Loucy (cell line): ENCODE data around the gene TMEM203.

Experiments used
- CTCF ChIP-seq: fragments of 200-600 bp; sonication (generic); conservative IDR thresholded peaks from 2 replicates; pipeline ENCODE4 v1.5.1; 2014; ENCODE audit warnings: mild to moderate bottlenecking, antibody characterized with exemption, low read length
- EZH2phosphoT487 ChIP-seq: fragments of 200-600 bp; IDR thresholded peaks from 2 replicates; pipeline ENCODE4 v1.6.1; 2018; ENCODE audit warnings: antibody characterized with exemption, mild to moderate bottlenecking, moderate library complexity, borderline replicate concordance

DNA sequence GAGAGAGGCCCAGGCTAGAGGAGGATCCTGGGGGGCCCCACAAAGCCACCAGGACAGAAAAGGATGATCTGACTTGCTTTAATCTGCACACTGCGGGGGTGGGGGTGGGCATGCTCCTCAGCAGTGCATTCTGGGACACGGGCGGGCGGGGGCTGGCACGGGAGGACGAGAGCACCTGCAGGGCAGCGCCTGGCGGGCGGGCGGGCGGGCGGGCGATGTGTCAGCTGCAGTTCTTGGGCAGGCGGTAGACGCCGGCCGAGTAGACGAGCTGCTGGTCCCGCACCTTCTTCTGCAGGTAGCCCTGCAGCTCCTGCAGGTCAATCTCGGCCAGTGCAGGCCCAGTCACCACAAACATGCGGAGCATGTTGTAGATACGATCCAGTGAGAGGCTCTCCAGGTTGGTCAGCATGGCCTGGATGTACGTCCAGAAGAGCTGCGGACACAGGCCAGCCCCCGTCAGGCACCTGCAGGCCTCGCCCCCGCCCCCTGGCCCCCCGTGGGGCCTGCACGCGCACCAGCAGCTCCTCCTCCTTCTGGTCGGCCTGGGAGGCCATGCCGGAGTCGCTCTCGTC, 30.6 kb downstream of the TMEM203 start:
- TF ChIP-seq CTCF (no peak), EZH2phosphoT487 (no peak)
